Limb (tissue), 2 donors: ENCODE results near the gene TMC6.
"Not testable (repeated sequence)": the region's sequence is repeated elsewhere in the genome, so short reads cannot be mapped to it uniquely, and the experiment has no call there.

Experiments used
- DNase-seq, 2 donors: peaks; one replicate each; pipeline ENCODE4 v3.0.0-alpha.2; 2016; ENCODE audit errors: extremely low spot score in 2 of 2

TMC6 gene

DNA sequence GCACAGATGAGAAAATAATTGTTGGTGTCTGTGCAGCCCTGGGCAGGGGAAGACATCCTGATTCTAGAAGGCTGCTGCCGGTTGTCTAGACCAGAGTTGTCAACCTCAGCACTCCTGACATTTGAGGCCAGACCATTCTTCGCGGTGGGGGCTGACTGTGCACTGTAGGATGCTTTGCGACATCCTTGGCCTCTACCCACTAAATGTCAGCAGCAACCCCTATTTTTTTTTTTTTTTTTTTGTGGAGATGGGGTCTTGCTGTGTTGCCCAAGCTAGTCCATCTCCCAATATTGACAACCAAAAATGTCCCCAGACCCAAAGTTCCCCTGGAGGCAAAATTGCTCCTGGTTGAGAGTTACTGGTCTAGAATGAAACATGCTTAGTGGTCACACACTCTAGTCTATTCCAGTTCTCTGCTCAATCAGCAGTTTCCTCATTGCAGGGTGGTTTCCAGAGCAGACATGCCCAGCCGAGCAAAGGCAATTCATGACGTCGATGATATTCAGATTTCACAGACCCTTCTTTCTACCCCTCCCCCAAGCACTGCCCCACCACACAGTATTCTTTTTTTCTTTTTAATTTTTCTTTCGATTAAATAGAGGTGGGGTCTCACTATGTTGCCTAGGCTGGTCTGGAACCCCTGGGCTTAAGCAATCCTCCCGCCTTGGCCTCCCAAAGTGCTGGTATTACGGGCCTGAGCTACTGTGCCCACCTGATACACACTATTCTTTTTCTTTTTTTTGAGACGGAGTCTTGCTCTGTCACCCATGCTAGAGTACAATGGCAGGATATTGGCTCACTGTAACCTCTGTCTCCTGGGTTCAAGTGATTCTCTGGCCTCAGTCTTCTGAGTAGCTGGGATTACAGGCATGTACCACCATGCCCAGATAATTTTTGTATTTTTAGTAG, 26.6 kb upstream of the TMC6 start:
- no peak for DNase-seq

GRCh38 chr17:78151514-78152008, 23.0 kb upstream of the TMC6 start:
- no peak for DNase-seq

- DNase-seq = no peak
These were observed 19.9 kb upstream of the TMC6 start for GRCh38 chr17:78148286-78149016.

DNA sequence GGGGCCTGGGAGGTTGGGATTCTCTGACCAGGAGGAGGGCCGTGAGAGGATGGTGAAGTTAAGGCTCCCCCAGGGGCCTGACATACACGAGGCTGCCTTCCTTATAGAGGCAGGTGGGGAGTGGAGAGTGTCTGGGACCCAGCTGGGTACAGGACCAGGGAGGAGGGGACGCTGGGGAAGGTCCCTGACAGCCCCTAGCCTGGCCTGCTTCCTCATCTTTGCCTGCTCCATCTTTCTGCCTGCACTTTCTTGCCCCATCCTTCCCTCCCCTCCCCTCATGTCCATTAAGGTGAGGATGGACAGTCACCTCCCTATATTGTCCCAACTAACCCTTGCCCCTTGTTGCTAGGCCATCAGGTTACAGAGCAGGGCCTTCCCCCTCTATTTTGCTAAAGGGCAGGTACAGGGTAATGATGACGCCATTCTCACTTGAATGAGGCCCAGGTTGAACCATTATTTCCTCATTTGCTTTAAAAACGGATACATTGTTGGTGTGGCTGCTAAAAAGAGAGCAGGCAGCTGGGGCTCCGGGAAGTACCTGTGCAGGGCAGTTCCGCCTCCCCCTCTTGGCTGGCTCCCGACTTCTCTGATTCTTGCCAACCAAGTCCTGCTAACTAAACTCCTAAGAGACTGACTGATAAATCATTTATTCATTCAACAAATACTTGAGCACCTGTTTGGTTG, 18.9 kb upstream of the TMC6 start:
- no peak for DNase-seq

DNA sequence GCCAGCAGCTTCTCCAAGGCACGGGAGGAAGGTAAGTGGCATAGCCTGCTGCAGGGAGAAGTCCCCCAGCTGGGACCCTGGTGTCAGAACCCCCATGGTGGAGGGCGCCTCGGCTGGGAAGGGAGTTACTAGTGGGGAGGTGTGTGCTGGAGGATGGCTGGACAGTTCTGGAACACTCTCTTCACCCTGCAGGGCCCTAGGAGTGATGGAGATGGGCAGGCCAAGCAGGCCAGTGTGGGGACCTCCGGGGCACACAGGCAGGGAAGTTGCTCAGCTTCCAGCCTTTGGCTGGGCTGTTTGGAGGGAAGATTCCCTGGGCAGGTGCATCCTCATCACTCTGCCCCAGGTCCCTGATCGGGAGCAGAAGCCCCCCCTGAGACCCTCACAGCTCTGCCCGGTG, 18.3 kb upstream of the TMC6 start:
- DNase-seq = no peak

- DNase-seq = no peak
These were observed 17.9 kb upstream of the TMC6 start for GRCh38 chr17:78146471-78146869.

DNA sequence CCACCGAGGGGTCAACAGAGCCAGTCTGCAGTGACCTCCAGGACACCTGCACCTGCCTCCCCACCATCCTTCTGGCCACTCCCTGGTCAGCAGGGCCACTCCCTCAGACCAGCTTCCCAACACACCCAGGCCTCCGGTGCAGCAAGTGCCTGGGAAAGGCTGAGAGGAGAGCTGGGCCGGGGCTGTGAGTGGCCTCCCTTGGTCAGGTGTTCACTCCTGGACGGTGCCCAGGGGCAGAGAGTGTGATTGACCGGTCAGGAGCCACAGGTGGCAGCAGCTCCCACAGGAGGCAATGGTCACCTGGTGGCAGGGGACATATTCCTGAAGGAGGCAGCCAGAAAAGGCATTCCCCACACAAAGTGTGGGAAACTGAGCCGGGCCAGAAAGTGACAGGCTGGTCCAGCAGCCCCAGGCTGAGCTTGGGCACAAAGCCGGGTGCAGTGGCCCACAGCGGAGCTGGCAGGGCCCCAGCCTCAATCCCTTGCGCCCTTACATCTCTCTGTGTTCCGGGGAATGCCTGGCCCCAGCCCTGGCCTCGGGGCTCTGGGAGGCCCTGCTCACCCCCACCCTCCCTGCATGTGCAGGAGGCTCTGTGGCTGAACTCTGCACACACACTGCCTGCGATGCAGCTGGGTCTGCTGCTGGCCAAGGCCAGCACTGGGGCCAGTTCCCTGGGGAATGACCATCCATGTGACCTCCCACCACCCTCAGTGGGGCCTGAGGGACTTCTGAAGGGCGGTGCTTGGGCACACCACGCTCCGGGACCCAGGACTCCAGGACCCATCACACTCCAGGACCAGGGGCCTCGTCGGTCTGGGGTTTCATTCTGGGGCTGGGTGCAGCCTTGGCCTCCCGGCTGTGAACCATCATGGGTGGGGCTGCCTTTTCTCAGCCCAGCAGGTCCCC, 16.4 kb upstream of the TMC6 start:
- peak in 1 of 2 donors; percentile 34 for DNase-seq

DNA sequence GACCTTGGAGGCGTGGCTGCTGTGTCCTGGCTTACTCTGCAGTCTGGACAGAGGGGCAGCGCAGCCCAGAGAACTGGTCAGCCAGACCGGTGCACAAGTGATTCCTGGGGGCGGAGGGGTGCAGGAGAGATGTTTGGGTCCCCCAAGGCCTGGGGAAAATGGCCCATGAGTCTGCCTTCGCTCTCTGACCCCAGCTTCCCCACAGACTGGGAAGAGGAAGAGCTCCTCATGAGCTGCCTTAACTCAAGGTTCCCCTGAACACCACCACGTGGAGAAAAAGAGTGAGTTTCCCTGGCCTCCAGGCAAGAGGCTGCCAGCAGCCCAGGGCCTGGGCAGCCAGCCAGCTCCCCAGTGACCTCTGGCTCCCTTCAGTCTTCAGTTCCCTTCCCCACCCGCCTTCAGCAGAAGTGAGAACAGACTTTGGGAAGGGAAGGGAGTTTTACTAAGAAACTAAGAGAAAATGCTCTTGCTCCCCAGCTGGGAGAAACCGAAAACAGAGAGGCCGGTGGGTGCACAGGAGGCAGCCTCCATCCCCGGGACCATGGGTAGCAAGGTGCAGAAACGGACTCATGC, 15.7 kb upstream of the TMC6 start:
- DNase-seq = peak; percentile 52 to 74

- no peak for DNase-seq
These were observed 14.9 kb upstream of the TMC6 start for GRCh38 chr17:78143214-78144146.

GRCh38 chr17:78142119-78142861, 13.7 kb upstream of the TMC6 start:
- no peak for DNase-seq

- no peak for DNase-seq
These were observed 13.0 kb upstream of the TMC6 start for GRCh38 chr17:78141437-78142118.

- DNase-seq = peak; percentile 34 to 82
These were observed 11.9 kb upstream of the TMC6 start for GRCh38 chr17:78140169-78141051.

DNA sequence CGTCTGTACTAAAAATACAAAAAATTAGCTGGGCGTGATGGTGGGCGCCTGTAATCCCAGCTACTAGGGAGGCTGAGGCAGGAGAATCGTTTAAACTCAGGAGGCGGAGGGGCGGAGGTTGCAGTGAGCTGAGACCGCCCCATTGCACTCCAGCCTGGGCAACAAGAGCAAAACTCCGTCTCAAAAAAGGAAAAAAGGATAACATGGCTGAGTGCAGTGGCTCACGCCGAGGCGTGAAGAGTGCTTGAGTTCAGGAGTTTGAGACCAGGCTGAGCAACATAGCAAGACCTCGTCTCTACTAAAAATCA, 11.3 kb upstream of the TMC6 start:
- not testable (repeated sequence) for DNase-seq

GRCh38 chr17:78138204-78139060, 9.9 kb upstream of the TMC6 start:
- peak in 1 of 2 donors; percentile 28 for DNase-seq

GRCh38 chr17:78137392-78138203, 9.0 kb upstream of the TMC6 start:
- DNase-seq = peak in 1 of 2 donors; percentile 30
